HG03159 (cell line): Measurements from ENCODE around the gene CNKSR3.
A peak's percentile ranks its signal among the peaks of the same experiment; 100 is the strongest.

Experiments used
- ATAC-seq: cut with Tn5 transposase; IDR thresholded peaks from one replicate; pipeline ENCODE4 v1.9.1; 2021; ENCODE audit warnings: mild to moderate bottlenecking, moderate library complexity; ENCODE audit not compliant: unreplicated experiment

The CNKSR3 gene

GRCh38 chr6:154503658-154504057 is 6.8 kb downstream of the CNKSR3 start:
- ATAC-seq = no peak

- ATAC-seq = no peak
Observed at GRCh38 chr6:154502553-154502952, 7.9 kb downstream of the CNKSR3 start.

- no peak for ATAC-seq
Observed at GRCh38 chr6:154501578-154501868, 9.0 kb downstream of the CNKSR3 start.

GRCh38 chr6:154500769-154501577 is 9.5 kb downstream of the CNKSR3 start:
- no peak for ATAC-seq

GRCh38 chr6:154499855-154500589 is 10.5 kb downstream of the CNKSR3 start:
- ATAC-seq = no peak

- ATAC-seq = no peak
Observed at GRCh38 chr6:154498340-154498934, 12.0 kb downstream of the CNKSR3 start.

GRCh38 chr6:154496793-154497517 is 13.5 kb downstream of the CNKSR3 start:
- ATAC-seq = no peak

GRCh38 chr6:154496186-154496585 is 14.3 kb downstream of the CNKSR3 start:
- ATAC-seq = no peak

GRCh38 chr6:154494592-154495311 is 15.7 kb downstream of the CNKSR3 start:
- no peak for ATAC-seq

- ATAC-seq = peak; percentile 60
Observed at GRCh38 chr6:154491567-154492470, 18.7 kb downstream of the CNKSR3 start.

GRCh38 chr6:154489822-154490221 is 20.7 kb downstream of the CNKSR3 start:
- no peak for ATAC-seq

GRCh38 chr6:154488802-154489437 is 21.6 kb downstream of the CNKSR3 start:
- ATAC-seq = no peak

GRCh38 chr6:154488248-154488593 is 22.3 kb downstream of the CNKSR3 start:
- no peak for ATAC-seq

GRCh38 chr6:154487367-154488247 is 22.9 kb downstream of the CNKSR3 start:
- no peak for ATAC-seq

GRCh38 chr6:154485815-154486214 is 24.7 kb downstream of the CNKSR3 start:
- no peak for ATAC-seq

- no peak for ATAC-seq
Observed at GRCh38 chr6:154484942-154485341, 25.5 kb downstream of the CNKSR3 start.

- no peak for ATAC-seq
Observed at GRCh38 chr6:154482858-154483257, 27.6 kb downstream of the CNKSR3 start.

GRCh38 chr6:154481521-154482013 is 28.9 kb downstream of the CNKSR3 start:
- ATAC-seq = no peak
